ENCODE results near the gene RUNDC1. TPM values are rescaled to one million over a fixed set of nuclear protein-coding genes. Genes with fewer than 3 reads are reported as not detected.
"Not testable (repeated sequence)": the region's sequence is repeated elsewhere in the genome, so short reads cannot be mapped to it uniquely, and the experiment has no call there.

RUNDC1 gene
- total RNA-seq = 10 to 100 TPM; 15.7 to 21.9 TPM

DNA sequence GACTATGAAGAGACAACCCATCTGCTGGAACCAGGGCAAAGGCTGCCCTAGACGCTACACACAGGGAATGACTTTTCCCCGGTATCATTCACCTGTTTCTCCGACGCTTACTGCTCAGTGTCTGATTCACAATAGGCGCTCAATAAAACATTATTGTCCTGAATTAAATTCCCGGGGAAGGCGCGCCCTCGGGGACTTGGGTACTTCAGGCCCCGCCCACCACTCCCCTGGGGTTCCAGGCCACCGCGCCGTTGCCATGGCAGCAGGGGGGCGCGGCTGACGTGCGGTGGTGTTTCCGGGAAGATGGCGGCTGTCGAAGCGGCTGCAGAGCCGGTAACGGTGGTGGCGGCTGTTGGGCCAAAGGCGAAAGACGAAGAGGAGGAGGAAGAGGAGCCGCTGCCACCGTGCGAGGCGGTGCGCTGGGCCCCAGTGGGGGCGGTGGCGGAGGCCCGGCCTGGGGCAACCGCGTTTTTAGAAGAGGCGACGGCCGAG, at the start of gene RUNDC1:
TSS of gene RUNDC1 (plus strand) at position 292 of the 492 bp plus-strand sequence. CDS start at position 304, 12 bp downstream.
- Mint-ChIP-seq H3K27ac (peak within 1 kb of the TSS; percentile 95), H3K27me3 (no peaks in the 10 kb centered on the region), H3K4me3 (peak within 1 kb of the TSS; percentile 93), H3K9me3 (no peaks in the 10 kb centered on the region), H3K36me3 (ENCODE audit: low read depth) (peaks cover 52% of the 10 kb centered on the region), H3K4me1 (peaks cover 17% of the 10 kb centered on the region)
- peak; percentile 88 for ATAC-seq (replicated peaks)

DNA sequence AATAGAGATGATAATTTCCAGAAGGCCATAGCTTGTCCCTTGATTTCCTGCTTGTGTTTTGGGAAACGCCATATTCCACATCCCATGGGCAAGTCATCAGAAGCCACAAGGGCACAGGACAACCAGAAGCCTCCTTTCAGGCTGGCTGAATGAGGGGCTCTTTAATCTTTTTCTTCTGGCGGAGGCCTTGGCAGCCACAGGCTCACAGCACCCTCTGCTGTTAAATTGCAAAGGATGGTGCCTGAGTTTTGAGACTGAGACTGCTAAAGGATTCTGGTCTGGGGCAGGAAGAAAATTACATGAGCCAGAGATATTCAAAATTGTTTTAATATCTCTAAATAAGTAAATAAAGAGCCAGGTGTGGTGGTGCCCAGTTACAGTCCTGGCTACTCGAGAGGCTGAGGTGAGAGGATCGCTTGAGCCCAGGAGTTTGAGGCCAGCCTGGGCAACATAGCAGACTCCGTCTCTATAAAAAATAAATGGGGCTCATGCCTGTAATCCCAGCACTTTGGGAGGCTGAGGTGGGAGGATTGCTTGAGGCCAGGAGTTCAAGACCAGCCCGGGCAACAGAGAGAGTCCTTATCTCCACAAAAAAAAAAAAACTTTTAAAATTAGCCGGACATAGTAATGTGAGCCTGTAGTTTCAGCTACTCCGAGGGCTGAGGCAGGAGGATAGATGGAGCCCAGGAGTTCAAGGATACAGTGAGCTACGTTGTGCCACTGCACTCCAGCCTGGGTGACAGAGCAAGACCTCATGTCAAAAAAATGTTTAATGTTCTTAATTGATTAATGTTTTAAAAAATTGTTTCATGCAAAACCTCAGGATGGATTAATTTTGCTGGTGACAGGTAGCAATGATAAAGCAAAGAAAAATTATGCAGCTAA, 42.4 kb upstream of the RUNDC1 start:
- no peaks in the 10 kb centered on the region for H3K36me3 Mint-ChIP-seq (ENCODE audit: low read depth)
- peaks cover 4% of the 10 kb centered on the region for H3K27me3 Mint-ChIP-seq
- H3K9me3 Mint-ChIP-seq = no peaks in the 10 kb centered on the region
- no peak overlapping the region for H3K27ac Mint-ChIP-seq
- H3K4me3 Mint-ChIP-seq = no peak overlapping the region
- no peaks in the 10 kb centered on the region for H3K4me1 Mint-ChIP-seq
- ATAC-seq (replicated peaks) = no peak

DNA sequence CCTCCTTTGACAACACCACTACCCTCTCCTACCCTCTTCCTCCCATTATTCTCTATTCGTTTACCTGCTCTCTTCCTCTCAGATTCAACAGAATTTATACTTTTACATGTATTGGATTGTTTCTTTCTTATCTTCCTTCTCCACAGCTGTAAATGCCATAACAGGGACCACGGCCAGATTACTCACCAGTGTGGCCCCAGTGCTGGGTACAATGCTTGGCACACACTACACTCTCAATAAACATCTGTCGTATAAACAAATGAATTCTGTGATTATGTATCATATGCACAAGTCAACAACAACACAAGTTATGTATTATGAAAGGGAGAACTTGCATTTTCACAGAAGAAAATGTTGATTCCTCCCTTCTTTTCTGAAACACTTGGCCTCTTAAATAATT, 36.2 kb upstream of the RUNDC1 start:
- Mint-ChIP-seq H3K27ac (no peak overlapping the region), H3K36me3 (ENCODE audit: low read depth) (peaks cover 16% of the 10 kb centered on the region), H3K4me1 (no peaks in the 10 kb centered on the region)

DNA sequence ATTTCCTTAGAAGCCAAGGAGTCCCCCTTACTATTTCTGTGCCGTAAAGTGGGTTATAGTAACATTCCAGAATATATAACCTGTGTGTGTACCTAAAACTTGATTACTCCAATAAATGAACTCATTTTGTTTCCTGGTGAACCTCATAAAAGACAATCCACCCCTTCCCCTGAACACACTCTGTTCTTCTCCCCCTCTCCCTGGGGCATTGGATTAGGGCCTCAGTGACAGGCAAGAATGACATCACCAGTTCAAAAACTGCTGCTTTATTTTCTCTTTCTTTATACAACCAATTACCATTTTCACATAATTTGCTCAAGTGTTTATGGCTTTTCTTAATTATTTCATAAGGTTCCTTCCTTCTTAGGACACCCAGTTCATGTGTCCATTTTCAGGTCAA, 33.6 kb upstream of the RUNDC1 start:
- peaks cover 42% of the 10 kb centered on the region for H3K36me3 Mint-ChIP-seq (ENCODE audit: low read depth)
- H3K27me3 Mint-ChIP-seq = no peaks in the 10 kb centered on the region
- ATAC-seq (replicated peaks) = no peak
- H3K4me3 Mint-ChIP-seq = no peak overlapping the region
- H3K9me3 Mint-ChIP-seq = no peaks in the 10 kb centered on the region
- no peak overlapping the region for H3K27ac Mint-ChIP-seq
- no peaks in the 10 kb centered on the region for H3K4me1 Mint-ChIP-seq

More for the DNA sequence above, 36.2 kb upstream of the RUNDC1 start:
- no peaks in the 10 kb centered on the region for H3K27me3 Mint-ChIP-seq
- H3K9me3 Mint-ChIP-seq = no peaks in the 10 kb centered on the region
- no peak overlapping the region for H3K4me3 Mint-ChIP-seq
- no peak for ATAC-seq (replicated peaks)

- no peaks in the 10 kb centered on the region for H3K4me1 Mint-ChIP-seq
- peaks cover 76% of the 10 kb centered on the region for H3K36me3 Mint-ChIP-seq (ENCODE audit: low read depth)
- ATAC-seq (replicated peaks) = no peak
- H3K9me3 Mint-ChIP-seq = no peaks in the 10 kb centered on the region
- H3K27ac Mint-ChIP-seq = no peak overlapping the region
- H3K4me3 Mint-ChIP-seq = no peak overlapping the region
- H3K27me3 Mint-ChIP-seq = no peaks in the 10 kb centered on the region
These were observed 30.2 kb upstream of the RUNDC1 start for GRCh38 chr17:42950044-42950783.

GRCh38 chr17:42953669-42954068, 26.7 kb upstream of the RUNDC1 start:
- Mint-ChIP-seq H3K36me3 (ENCODE audit: low read depth) (peaks cover 95% of the 10 kb centered on the region), H3K9me3 (no peaks in the 10 kb centered on the region), H3K27ac (no peak overlapping the region), H3K4me1 (no peaks in the 10 kb centered on the region), H3K4me3 (no peak overlapping the region), H3K27me3 (no peaks in the 10 kb centered on the region)
- no peak for ATAC-seq (replicated peaks)

DNA sequence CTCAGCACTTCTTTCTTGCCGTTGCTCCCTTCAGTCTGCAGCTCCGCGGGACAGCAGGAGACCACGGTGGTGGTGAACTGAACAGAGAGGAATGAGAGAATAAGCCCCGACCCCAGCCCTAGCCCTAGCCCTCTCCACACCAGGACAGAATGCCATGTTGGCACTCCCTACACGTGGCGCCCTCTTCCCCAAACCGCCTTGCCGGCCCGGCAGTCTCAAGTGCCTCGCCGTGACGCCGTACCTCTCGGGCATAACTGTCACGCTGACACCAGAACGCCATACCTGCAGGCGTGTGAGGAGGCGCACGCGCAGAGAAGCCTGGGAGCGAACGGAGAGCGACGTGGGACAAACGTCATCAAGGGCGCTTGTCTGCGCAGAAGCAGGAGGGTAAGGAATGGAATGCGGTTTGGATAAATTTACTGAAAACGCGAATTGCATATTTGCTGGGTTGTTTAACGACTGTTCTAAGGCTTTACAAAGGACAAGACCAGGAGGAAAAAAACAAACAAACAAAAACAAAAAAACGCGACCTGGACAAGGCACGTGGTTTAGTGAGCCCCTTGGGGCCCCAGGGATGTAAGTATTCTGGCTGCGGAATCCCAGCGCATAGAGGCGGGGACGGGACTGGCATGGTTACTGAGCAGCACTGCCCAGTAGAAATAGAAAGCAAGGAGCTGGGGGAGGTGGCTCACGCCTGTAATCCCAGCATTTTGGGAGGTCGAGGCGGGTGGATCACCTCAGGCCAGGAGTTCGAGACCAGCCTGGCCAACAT, 16.0 kb upstream of the RUNDC1 start, which contains the start of gene AARSD1:
TSS of gene AARSD1 (minus strand) at position 294 of the 772 bp plus-strand sequence. CDS start at position 280, 14 bp downstream.
- peak; percentile 99 for ATAC-seq (replicated peaks)
- Mint-ChIP-seq H3K36me3 (ENCODE audit: low read depth) (peaks cover 52% of the 10 kb centered on the region), H3K9me3 (no peaks in the 10 kb centered on the region), H3K27me3 (no peaks in the 10 kb centered on the region), H3K4me3 (peak within 1 kb of the TSS; percentile 85), H3K4me1 (peaks cover 12% of the 10 kb centered on the region), H3K27ac (peak within 1 kb of the TSS; percentile 85)

- H3K36me3 Mint-ChIP-seq (ENCODE audit: low read depth) = peaks cover 16% of the 10 kb centered on the region
- H3K27ac Mint-ChIP-seq = no peak overlapping the region
- no peaks in the 10 kb centered on the region for H3K27me3 Mint-ChIP-seq
- H3K4me3 Mint-ChIP-seq = no peak overlapping the region
- H3K9me3 Mint-ChIP-seq = no peaks in the 10 kb centered on the region
- ATAC-seq (replicated peaks) = no peak
- peaks cover 12% of the 10 kb centered on the region for H3K4me1 Mint-ChIP-seq
These were observed 12.4 kb upstream of the RUNDC1 start for GRCh38 chr17:42967925-42968324.

GRCh38 chr17:42969001-42969581, 11.3 kb upstream of the RUNDC1 start:
- peaks cover 5% of the 10 kb centered on the region for H3K4me1 Mint-ChIP-seq
- peaks cover 5% of the 10 kb centered on the region for H3K36me3 Mint-ChIP-seq (ENCODE audit: low read depth)
- H3K27me3 Mint-ChIP-seq = no peaks in the 10 kb centered on the region
- H3K27ac Mint-ChIP-seq = no peak overlapping the region
- H3K9me3 Mint-ChIP-seq = no peaks in the 10 kb centered on the region
- H3K4me3 Mint-ChIP-seq = no peak overlapping the region
- ATAC-seq (replicated peaks) = no peak

- Mint-ChIP-seq H3K4me3 (no peak overlapping the region), H3K27ac (no peak overlapping the region), H3K4me1 (no peaks in the 10 kb centered on the region), H3K9me3 (no peaks in the 10 kb centered on the region), H3K27me3 (no peaks in the 10 kb centered on the region), H3K36me3 (ENCODE audit: low read depth) (no peaks in the 10 kb centered on the region)
- no peak for ATAC-seq (replicated peaks)
These were observed 8.8 kb upstream of the RUNDC1 start for GRCh38 chr17:42971589-42971988.

DNA sequence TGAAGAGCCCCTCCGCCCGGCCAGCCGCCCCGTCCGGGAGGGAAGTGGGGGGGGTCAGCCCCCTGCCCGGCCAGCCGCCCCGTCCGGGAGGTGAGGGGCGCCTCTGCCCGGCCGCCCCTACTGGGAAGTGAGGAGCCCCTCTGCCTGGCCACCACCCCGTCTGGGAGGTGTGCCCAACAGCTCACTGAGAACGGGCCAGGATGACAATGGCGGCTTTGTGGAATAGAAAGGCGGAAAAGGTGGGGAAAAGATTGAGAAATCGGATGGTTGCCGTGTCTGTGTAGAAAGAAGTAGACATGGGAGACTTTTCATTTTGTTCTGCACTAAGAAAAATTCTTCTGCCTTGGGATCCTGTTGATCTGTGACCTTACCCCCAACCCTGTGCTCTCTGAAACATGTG, 7.0 kb upstream of the RUNDC1 start:
- H3K36me3 Mint-ChIP-seq (ENCODE audit: low read depth); H3K27me3 Mint-ChIP-seq; H3K4me1 Mint-ChIP-seq; H3K9me3 Mint-ChIP-seq; H3K27ac Mint-ChIP-seq; H3K4me3 Mint-ChIP-seq; ATAC-seq (replicated peaks): not testable (repeated sequence)

DNA sequence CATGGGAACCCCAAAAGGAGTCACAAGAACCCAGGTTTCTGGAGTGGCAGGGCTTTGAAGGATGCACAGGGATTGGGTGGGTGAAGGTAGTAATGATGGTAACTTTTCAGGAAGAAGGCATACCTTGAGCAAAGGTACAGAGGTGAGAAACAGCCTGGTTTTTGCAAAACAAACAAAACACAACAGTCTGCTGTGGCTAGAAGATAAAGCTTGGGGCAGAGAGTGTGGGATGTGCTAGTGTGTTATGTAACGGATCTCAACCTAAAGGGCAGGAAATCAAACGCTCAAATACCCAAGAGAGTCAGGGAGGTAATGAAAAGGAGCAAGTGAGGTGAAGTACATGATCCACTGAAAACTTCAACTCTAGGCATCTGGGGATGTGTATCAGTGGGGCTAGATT, 5.1 kb upstream of the RUNDC1 start:
- Mint-ChIP-seq H3K4me3 (no peak overlapping the region), H3K36me3 (ENCODE audit: low read depth) (peaks cover 4% of the 10 kb centered on the region), H3K27me3 (no peaks in the 10 kb centered on the region), H3K27ac (no peak overlapping the region), H3K4me1 (peaks cover 6% of the 10 kb centered on the region), H3K9me3 (no peaks in the 10 kb centered on the region)
- no peak for ATAC-seq (replicated peaks)

GRCh38 chr17:42975701-42976100, 4.7 kb upstream of the RUNDC1 start:
- H3K27ac Mint-ChIP-seq; H3K27me3 Mint-ChIP-seq; ATAC-seq (replicated peaks); H3K4me3 Mint-ChIP-seq; H3K36me3 Mint-ChIP-seq (ENCODE audit: low read depth); H3K9me3 Mint-ChIP-seq; H3K4me1 Mint-ChIP-seq: not testable (repeated sequence)

All from activated T-helper 17 cell treated with anti-CD3 and anti-CD28 coated beads, Interleukin-2, amount 50 U/mL, for 72 hours (primary cell).